MM.1S (cell line): ENCODE measurements around the gene ERVMER34-1.

Experiments
- DNase-seq: peaks from one replicate; pipeline ENCODE4 v3.0.0-alpha.2; 2015
- H2AFZ ChIP-seq: fragments of 300-600 bp; sonication (generic); 2 replicates; pipeline ENCODE4 v1.6.0; 2016; ENCODE audit warnings: antibody characterized with exemption, low read length
- H3F3A ChIP-seq: fragments of 300-600 bp; sonication (generic); 2 replicates; pipeline ENCODE4 v1.6.1; 2016; ENCODE audit warnings: mild to moderate bottlenecking, antibody characterized with exemption, low read length, moderate library complexity, mixed read lengths; ENCODE audit not compliant: insufficient read depth
- H3K27ac ChIP-seq: fragments of 300-600 bp; sonication (generic); 2 replicates; pipeline ENCODE4 v1.5.1; 2016; ENCODE audit warnings: mild to moderate bottlenecking, low read length
- H3K27me3 ChIP-seq: fragments of 300-600 bp; sonication (generic); replicated peaks from 2 replicates; pipeline ENCODE4 v1.6.0; 2016; ENCODE audit warnings: low read length; ENCODE audit not compliant: insufficient read depth
- H3K36me3 ChIP-seq: fragments of 300-600 bp; sonication (generic); replicated peaks from 2 replicates; pipeline ENCODE4 v1.6.1; 2016; ENCODE audit warnings: mild to moderate bottlenecking, low read length, mixed read lengths; ENCODE audit not compliant: insufficient read depth
- H3K4me1 ChIP-seq: fragments of 300-600 bp; sonication (generic); 2 replicates; pipeline ENCODE4 v1.6.1; 2016; ENCODE audit warnings: low read length, mixed read lengths
- H3K4me2 ChIP-seq: fragments of 300-600 bp; sonication (generic); 2 replicates; pipeline ENCODE4 v1.6.0; 2016; ENCODE audit warnings: low read depth, low read length
- H3K4me3 ChIP-seq: fragments of 300-600 bp; sonication (generic); 2 replicates; pipeline ENCODE4 v1.5.1; 2016; ENCODE audit warnings: low read length, mixed read lengths
- H3K79me2 ChIP-seq: fragments of 300-600 bp; sonication (generic); 2 replicates; pipeline ENCODE4 v1.6.1; 2016; ENCODE audit warnings: mixed run types, low read length, mixed read lengths
- H3K9ac ChIP-seq: fragments of 300-600 bp; sonication (generic); 2 replicates; pipeline ENCODE4 v1.6.1; 2016; ENCODE audit warnings: low read length, mixed read lengths
- H3K9me2 ChIP-seq: fragments of 300-600 bp; sonication (generic); replicated peaks from 2 replicates; pipeline ENCODE4 v1.6.1; 2016; ENCODE audit warnings: mild to moderate bottlenecking, low read length, mixed read lengths; ENCODE audit not compliant: insufficient read depth
- H3K9me3 ChIP-seq: fragments of 300-600 bp; sonication (generic); replicated peaks from 2 replicates; pipeline ENCODE4 v1.6.1; 2016; ENCODE audit warnings: mild to moderate bottlenecking, low read length, mixed read lengths; ENCODE audit not compliant: insufficient read depth
- H4K20me1 ChIP-seq: fragments of 300-600 bp; sonication (generic); 2 replicates; pipeline ENCODE4 v1.6.1; 2016; ENCODE audit warnings: mild to moderate bottlenecking, low read length, moderate library complexity, mixed read lengths; ENCODE audit not compliant: insufficient read depth
- CTCF ChIP-seq: fragments of 300-600 bp; sonication (generic); IDR thresholded peaks from 2 replicates; pipeline ENCODE4 v1.5.1; 2016; ENCODE audit warnings: antibody characterized with exemption, low read length, mixed read lengths
- EZH2 ChIP-seq: fragments of 300-600 bp; sonication (generic); optimal IDR thresholded peaks from 2 replicates; pipeline ENCODE3; 2017; ENCODE audit warnings: low read depth, mild to moderate bottlenecking, antibody characterized with exemption, low read length, mixed read lengths
- EZH2phosphoT487 ChIP-seq: fragments of 300-600 bp; sonication (generic); IDR thresholded peaks from 2 replicates; pipeline ENCODE4 v1.6.1; 2018; ENCODE audit warnings: antibody characterized with exemption, low read length

Gene ERVMER34-1

DNA sequence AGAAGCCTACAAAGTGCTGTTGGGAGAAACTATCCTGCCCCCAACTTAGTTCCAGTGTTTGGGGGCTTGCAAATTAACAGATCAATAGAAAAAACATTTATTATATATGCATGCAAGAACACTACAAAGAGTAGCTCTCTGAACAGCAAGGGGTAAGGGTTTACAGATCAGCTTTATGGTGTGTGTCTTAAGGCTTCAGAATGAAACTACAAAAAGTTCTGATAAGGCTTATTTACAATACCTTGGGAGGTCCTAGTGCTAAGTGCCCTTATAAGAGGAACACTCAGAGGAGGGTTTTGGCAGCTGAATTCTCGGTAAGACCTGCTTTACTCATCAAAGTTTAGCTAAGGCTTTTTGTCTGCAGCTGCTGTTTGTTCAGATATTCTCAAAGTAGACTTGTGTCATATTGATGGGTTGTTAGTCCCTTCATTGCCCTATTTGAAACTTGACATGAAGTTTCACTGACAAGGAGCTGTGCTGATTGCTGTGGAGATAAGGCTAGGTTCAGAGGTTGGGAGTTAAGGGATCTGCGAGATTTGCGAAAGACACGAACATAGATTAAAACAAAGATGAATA, 7.7 kb downstream of the ERVMER34-1 start:
- Histone ChIP-seq H4K20me1 (no peaks in the 10 kb centered on the region), H2AFZ (no peak overlapping the region), H3K4me1 (peaks cover 5% of the 10 kb centered on the region; the same call in 1 of the 2 replicates), H3K27ac (no peak overlapping the region), H3F3A (peaks cover 4% of the 10 kb centered on the region; the same call in 1 of the 2 replicates), H3K9ac (no peak overlapping the region), H3K36me3 (no peaks in the 10 kb centered on the region), H3K27me3 (peaks cover 17% of the 10 kb centered on the region), H3K4me2 (no peak overlapping the region), H3K79me2 (no peaks in the 10 kb centered on the region), H3K4me3 (no peak overlapping the region), H3K9me3 (no peaks in the 10 kb centered on the region), H3K9me2 (no peaks in the 10 kb centered on the region)
- no peak for DNase-seq
- TF ChIP-seq EZH2 = no peak
- TF ChIP-seq EZH2phosphoT487 = no peak
- TF ChIP-seq CTCF = no peak

DNA sequence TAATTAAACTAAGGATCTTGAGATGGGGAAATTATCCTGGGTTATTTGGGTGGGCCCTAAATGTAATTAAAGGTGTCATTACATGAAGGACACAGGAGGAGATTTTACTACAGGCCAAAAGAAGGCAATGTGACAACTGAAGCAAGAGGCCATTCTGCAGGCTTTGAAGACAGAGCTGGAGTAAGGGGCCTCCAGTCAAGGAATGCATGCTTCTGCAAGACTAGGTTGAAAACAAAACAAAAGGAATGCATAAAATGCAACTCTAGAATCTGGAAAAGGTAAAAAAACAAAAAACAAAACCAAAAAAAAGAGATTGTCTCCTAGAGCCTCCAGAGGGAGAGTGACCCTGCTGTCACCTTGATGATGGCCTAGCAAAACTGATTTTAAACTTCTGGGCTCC, 21.6 kb downstream of the ERVMER34-1 start:
- no peaks in the 10 kb centered on the region for H3K36me3 ChIP-seq
- no peak for DNase-seq
- no peaks in the 10 kb centered on the region for H3F3A ChIP-seq
- H3K27ac ChIP-seq = no peak overlapping the region
- no peaks in the 10 kb centered on the region for H3K9me3 ChIP-seq
- no peak overlapping the region for H2AFZ ChIP-seq
- H3K4me3 ChIP-seq = no peak overlapping the region
- H3K4me1 ChIP-seq = no peaks in the 10 kb centered on the region
- no peaks in the 10 kb centered on the region for H3K79me2 ChIP-seq
- H3K9ac ChIP-seq = no peak overlapping the region
- no peak overlapping the region for H3K4me2 ChIP-seq
- H4K20me1 ChIP-seq = no peaks in the 10 kb centered on the region
- no peaks in the 10 kb centered on the region for H3K9me2 ChIP-seq
- H3K27me3 ChIP-seq = no peaks in the 10 kb centered on the region
- no peak for TF ChIP-seq EZH2

DNA sequence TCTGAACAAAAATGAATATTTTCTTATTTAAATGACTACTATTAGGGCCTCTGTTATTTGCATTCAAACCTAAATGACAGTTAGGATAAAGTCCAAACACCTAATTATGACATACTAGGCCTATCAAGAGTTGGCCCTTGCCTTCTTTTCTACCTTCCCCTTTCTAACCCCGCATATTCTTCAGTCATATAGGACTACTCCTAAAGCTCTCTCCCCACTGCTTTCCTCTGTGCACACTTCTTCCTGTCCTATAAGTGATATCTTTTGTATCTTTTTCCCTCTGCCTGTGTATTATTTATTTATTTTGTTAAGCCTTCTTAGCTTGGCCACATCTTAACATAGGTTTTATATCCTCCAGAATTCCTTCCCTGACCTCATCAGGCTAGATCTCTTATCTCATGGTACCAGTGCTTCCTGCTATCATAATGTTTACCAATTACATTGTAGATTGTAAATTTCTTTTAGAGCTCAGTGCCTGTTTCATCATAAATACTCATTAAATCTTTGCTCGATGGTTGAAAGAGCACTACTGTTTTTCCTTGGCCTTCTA, 22.5 kb downstream of the ERVMER34-1 start:
- no peak overlapping the region for H3K27ac ChIP-seq
- H3K9me2 ChIP-seq = no peaks in the 10 kb centered on the region
- no peak overlapping the region for H3K4me2 ChIP-seq
- no peaks in the 10 kb centered on the region for H3K79me2 ChIP-seq
- H4K20me1 ChIP-seq = no peaks in the 10 kb centered on the region
- H3K36me3 ChIP-seq = no peaks in the 10 kb centered on the region
- no peaks in the 10 kb centered on the region for H3K4me1 ChIP-seq
- no peak overlapping the region for H2AFZ ChIP-seq
- no peak overlapping the region for H3K4me3 ChIP-seq
- TF ChIP-seq EZH2phosphoT487 = no peak
- TF ChIP-seq CTCF = no peak
- TF ChIP-seq EZH2 = no peak
- no peaks in the 10 kb centered on the region for H3F3A ChIP-seq
- H3K9me3 ChIP-seq = no peaks in the 10 kb centered on the region
- H3K27me3 ChIP-seq = no peaks in the 10 kb centered on the region
- DNase-seq = no peak
- H3K9ac ChIP-seq = no peak overlapping the region
